IMR-90 (cell line): ENCODE data around the gene SNX22. TPM values are rescaled to one million over a fixed set of nuclear protein-coding genes. Genes with fewer than 3 reads are reported as not detected.

ENCODE experiments used
- ATAC-seq: fragments of 200-7000 bp; cut with Tn5 transposase; 2 replicates; pipeline ENCODE4 v1.9.1; 2020; ENCODE audit warnings: low read depth, mild to moderate bottlenecking, moderate library complexity
- BruUV-seq: library from RNA; stranded (reverse); fragments of 400-500 nt; replicated peaks from 2 replicates; lab custom pipeline; 2021; lab: Mats Ljungman, UMichigan
- CTCF ChIA-PET: fragments of 300-600 bp; formaldehyde crosslinking; extraction: SDS; loops from one replicate; lab custom pipeline; 2021; ENCODE audit warnings: antibody characterized with exemption; lab: Yijun Ruan, JAX
- POLR2A ChIA-PET: fragments of 300-600 bp; sonication (Branson Sonifier 250); formaldehyde crosslinking; loops from one replicate; lab custom pipeline; 2022; ENCODE audit warnings: antibody characterized with exemption; ENCODE audit not compliant: unreplicated experiment; lab: Charles Lee
- DNase-seq: peaks from one replicate; pipeline ENCODE4 v3.0.0; 2013
- H2AFZ ChIP-seq: replicated peaks from 2 replicates; pipeline ENCODE3; 2013; ENCODE audit warnings: low read length, mild to moderate bottlenecking; ENCODE audit not compliant: poor library complexity
- H2AK5ac ChIP-seq: 2 replicates; pipeline ENCODE4 v1.6.1; 2013; ENCODE audit warnings: low read depth, low read length, inconsistent platforms
- H2AK9ac ChIP-seq: replicated peaks from 2 replicates; pipeline ENCODE3; 2013; ENCODE audit warnings: mild to moderate bottlenecking, low read depth, low read length, moderate library complexity; ENCODE audit not compliant: poor library complexity
- H2BK120ac ChIP-seq: 2 replicates; pipeline ENCODE4 v1.6.1; 2013; ENCODE audit warnings: low read depth, low read length, inconsistent platforms
- H2BK15ac ChIP-seq: 3 replicates; pipeline ENCODE4 v1.6.1; 2013; ENCODE audit warnings: low read depth, low read length, inconsistent platforms
- H2BK20ac ChIP-seq: 2 replicates; pipeline ENCODE4 v1.6.1; 2013; ENCODE audit warnings: low read depth, mild to moderate bottlenecking, inconsistent platforms, low read length, moderate library complexity
- H2BK5ac ChIP-seq: 2 replicates; pipeline ENCODE4 v1.6.1; 2013; ENCODE audit warnings: mild to moderate bottlenecking, low read depth, low read length, inconsistent platforms; ENCODE audit not compliant: poor library complexity, severe bottlenecking
- H3K14ac ChIP-seq: replicated peaks from 2 replicates; pipeline ENCODE4 v1.6.1; 2013; ENCODE audit warnings: low read depth, low read length, inconsistent platforms
- H3K18ac ChIP-seq: 2 replicates; pipeline ENCODE4 v1.6.1; 2013; ENCODE audit warnings: low read depth, low read length, control low read depth
- H3K23ac ChIP-seq: 2 replicates; pipeline ENCODE4 v1.6.1; 2013; ENCODE audit warnings: low read depth, low read length, inconsistent platforms
- H3K27ac ChIP-seq: 2 replicates; pipeline ENCODE4 v1.5.1; 2013; ENCODE audit warnings: mild to moderate bottlenecking, control low read depth, low read length; ENCODE audit not compliant: insufficient read depth
- H3K27me3 ChIP-seq: 2 replicates; pipeline ENCODE4 v1.6.1; 2013; ENCODE audit warnings: low read length; ENCODE audit not compliant: control insufficient read depth, insufficient read depth
- H3K36me3 ChIP-seq: 2 replicates; pipeline ENCODE4 v1.6.1; 2013; ENCODE audit warnings: low read length, mixed read lengths; ENCODE audit not compliant: control insufficient read depth, insufficient read depth
- H3K4ac ChIP-seq: 2 replicates; pipeline ENCODE4 v1.6.1; 2013; ENCODE audit warnings: low read depth, low read length, inconsistent platforms
- H3K4me1 ChIP-seq: 2 replicates; pipeline ENCODE4 v1.6.1; 2013; ENCODE audit warnings: low read length, mixed read lengths; ENCODE audit not compliant: control insufficient read depth, insufficient read depth
- H3K4me2 ChIP-seq: 2 replicates; pipeline ENCODE4 v1.6.1; 2013; ENCODE audit warnings: low read depth, mild to moderate bottlenecking, control low read depth, low read length, moderate library complexity
- H3K4me3 ChIP-seq: 2 replicates; pipeline ENCODE4 v1.5.1; 2013; ENCODE audit warnings: low read depth, mild to moderate bottlenecking, control low read depth, low read length, moderate library complexity; ENCODE audit not compliant: insufficient read depth
- H3K56ac ChIP-seq: 2 replicates; pipeline ENCODE4 v1.6.1; 2013; ENCODE audit warnings: low read length, inconsistent platforms; ENCODE audit not compliant: insufficient read depth; ENCODE audit errors: extremely low read depth
- H3K79me1 ChIP-seq, 2 experiments: 2 replicates each; pipeline ENCODE4 v1.6.1; 2013; ENCODE audit warnings: low read length in 2 of 2, inconsistent platforms in 1 of 2, low read depth in 1 of 2
- H3K9ac ChIP-seq: 2 replicates; pipeline ENCODE4 v1.6.1; 2013; ENCODE audit warnings: low read depth, low read length, control low read depth
- H3K9me1 ChIP-seq: 2 replicates; pipeline ENCODE4 v1.6.1; 2013; ENCODE audit warnings: low read length, inconsistent platforms; ENCODE audit not compliant: insufficient read depth
- H3K9me3 ChIP-seq: 2 replicates; pipeline ENCODE4 v1.6.1; 2013; ENCODE audit warnings: low read length; ENCODE audit not compliant: control insufficient read depth, insufficient read depth
- H4K20me1 ChIP-seq: 2 replicates; pipeline ENCODE4 v1.6.1; 2013; ENCODE audit warnings: low read length, inconsistent platforms; ENCODE audit not compliant: insufficient read depth
- H4K5ac ChIP-seq: 2 replicates; pipeline ENCODE4 v1.6.1; 2013; ENCODE audit warnings: mild to moderate bottlenecking, low read depth, low read length, control low read depth
- H4K8ac ChIP-seq, 2 experiments: 2 replicates each; pipeline ENCODE4 v1.6.1; 2013; ENCODE audit warnings: low read depth in 2 of 2, low read length in 2 of 2, control low read depth in 1 of 2, inconsistent platforms in 1 of 2
- H4K91ac ChIP-seq: 2 replicates; pipeline ENCODE4 v1.6.1; 2013; ENCODE audit warnings: low read depth, low read length, inconsistent platforms; ENCODE audit not compliant: insufficient read depth
- BHLHE40 ChIP-seq: fragments of 150-350 bp; IDR thresholded peaks from 2 replicates; pipeline ENCODE4 v1.6.1; 2016; ENCODE audit warnings: mild to moderate bottlenecking, low read depth, low read length
- CHD1 ChIP-seq: IDR thresholded peaks from 2 replicates; pipeline ENCODE4 v1.6.1; 2012; ENCODE audit warnings: low read depth, low read length, improper control_type of control experiment
- FOS ChIP-seq: fragments of 150-350 bp; IDR thresholded peaks from 2 replicates; pipeline ENCODE4 v1.6.1; 2016; ENCODE audit warnings: low read depth, low read length
- MAFK ChIP-seq: IDR thresholded peaks from 2 replicates; pipeline ENCODE4 v1.6.1; 2012; ENCODE audit warnings: low read depth, low read length, improper control_type of control experiment
- MAZ ChIP-seq: IDR thresholded peaks from 2 replicates; pipeline ENCODE4 v1.6.1; 2012; ENCODE audit warnings: low read depth, mild to moderate bottlenecking, low read length, improper control_type of control experiment, moderate library complexity, borderline replicate concordance
- POLR2A ChIP-seq: IDR thresholded peaks from 2 replicates; pipeline ENCODE4 v1.6.1; 2012; ENCODE audit warnings: mild to moderate bottlenecking, low read depth, low read length
- RAD21 ChIP-seq: IDR thresholded peaks from 2 replicates; pipeline ENCODE4 v1.6.1; 2012; ENCODE audit warnings: low read length, improper control_type of control experiment
- RFX5 ChIP-seq: IDR thresholded peaks from 2 replicates; pipeline ENCODE4 v1.8.0; 2012; ENCODE audit warnings: low read depth, mild to moderate bottlenecking, low read length, moderate library complexity
- SMC3 ChIP-seq: fragments of 150-350 bp; IDR thresholded peaks from 2 replicates; pipeline ENCODE4 v1.6.1; 2016; ENCODE audit warnings: low read depth, mild to moderate bottlenecking, antibody characterized with exemption, low read length, moderate library complexity
- WGBS, 2 experiments: methylation state at CpG; one replicate each; pipeline versions ENCODE4 v1.1.5 to v1.1.7; 2013; ENCODE audit warnings: missing lambda C conversion rate in 2 of 2; ENCODE audit not compliant: insufficient read length in 1 of 2; ENCODE audit errors: extremely low coverage in 2 of 2; 5-methylcytosine and 5-hydroxymethylcytosine counted together
- dilution Hi-C: fragments of 300-500 bp; cut with HindIII; formaldehyde crosslinking; loops from one replicate; pipeline ENCODE4 v1.14.3; 2018; ENCODE audit warnings: low sequenced_read_pairs; ENCODE audit not compliant: unreplicated experiment
- in situ Hi-C: fragments of 300-500 bp; cut with MboI; formaldehyde crosslinking; loops from 3 replicates; pipeline ENCODE4 v1.14.3; 2019; ENCODE audit warnings: low sequenced_read_pairs, inconsistent platforms, mixed read lengths
- intact Hi-C: fragments of 100-400 bp; cut with micrococcal nuclease; formaldehyde crosslinking; loops from 2 replicates; pipeline ENCODE4 v1.10.0; 2022
- polyA plus RNA-seq, 3 experiments: library from polyadenylated mRNA; depleted of rRNA; stranded (reverse); fragments of >200 nt; gene quantifications; 2 replicates each; pipeline ENCODE4 v1.2.3, GENCODE V29; 2012; ENCODE audit warnings: low replicate concordance in 1 of 3
- total RNA-seq: library from RNA; depleted of rRNA; stranded (reverse); fragments of >200 nt; gene quantifications from 2 replicates; pipeline ENCODE4 v1.2.3, GENCODE V29; 2012
- TF ChIP-seq, protein P1 (sequence below): fragments of 150-350 bp; IDR thresholded peaks from 2 replicates; pipeline ENCODE4 v1.6.1; 2017; ENCODE audit warnings: mild to moderate bottlenecking, antibody characterized with exemption, low read length, low read depth
- TF ChIP-seq, protein P2 (sequence below): conservative IDR thresholded peaks from 2 replicates; pipeline ENCODE4 v1.5.1; 2012; ENCODE audit warnings: mild to moderate bottlenecking, low read depth, low read length, improper control_type of control experiment

The SNX22 gene
- total and polyA plus RNA-seq, 2 of the 4 experiments (the other 2 are of a cell fraction), result 0.12 to 0.18 TPM

DNA sequence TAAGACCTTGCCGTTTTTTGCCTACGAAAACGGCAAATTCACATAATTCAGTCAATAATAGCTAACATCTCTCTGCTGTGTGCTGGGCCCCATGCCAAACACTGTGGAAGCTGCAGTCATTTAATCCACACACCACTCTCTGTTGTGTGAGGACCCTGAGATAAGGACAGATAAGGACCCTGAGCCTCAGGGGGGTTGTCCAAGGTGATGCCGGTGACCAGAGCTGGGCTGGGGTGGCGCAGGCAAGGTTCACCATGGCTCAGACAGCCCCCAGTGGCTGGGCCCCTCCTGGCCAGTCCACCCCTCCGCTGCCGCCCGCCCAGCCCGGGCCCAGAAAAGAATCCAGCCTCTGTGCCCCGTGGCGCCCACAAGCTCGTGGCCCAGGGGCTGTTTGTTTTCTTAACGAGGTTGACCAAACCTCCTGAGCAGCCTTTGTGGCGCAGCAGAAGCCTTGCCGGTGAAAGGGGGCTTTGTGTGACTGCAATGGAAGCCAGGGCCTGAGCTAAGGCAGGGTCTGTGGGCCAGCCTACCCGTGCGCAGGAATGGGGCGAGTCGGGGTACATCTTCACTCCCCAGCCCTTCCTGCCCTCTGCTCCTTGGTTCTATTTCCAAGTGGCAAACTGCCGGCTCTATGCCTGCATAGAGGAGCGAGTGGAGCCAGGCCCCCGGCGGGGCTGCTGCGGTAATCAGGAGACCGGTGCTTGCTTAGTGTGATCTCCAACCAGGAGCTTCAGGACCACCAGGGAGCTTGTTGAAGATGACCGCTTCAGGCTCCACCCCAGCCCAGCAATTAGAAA is 4.4 kb upstream of the SNX22 start:
- BruUV-seq, result no TSS peak
- Histone ChIP-seq H3K56ac (no peak overlapping the region), H2BK15ac (no peak overlapping the region), H3K27me3 (peaks cover 5% of the 10 kb centered on the region; the same call in 1 of the 2 replicates), H3K27ac (no peak overlapping the region), H4K91ac (no peak overlapping the region), H3K36me3 (peaks cover 12% of the 10 kb centered on the region), H3K9me3 (no peaks in the 10 kb centered on the region), H3K4ac (no peak overlapping the region), H3K4me1 (peaks cover 2% of the 10 kb centered on the region; the same call in 1 of the 2 replicates), H2BK5ac (no peak overlapping the region), H2AK9ac (no peak overlapping the region), H3K9me1 (peaks cover 6% of the 10 kb centered on the region; the same call in 1 of the 2 replicates), H2BK20ac (no peak overlapping the region), H3K4me3 (no peak overlapping the region), H3K79me1 (no peaks in the 10 kb centered on the region), H3K18ac (no peak overlapping the region), H4K5ac (no peak overlapping the region), H3K23ac (no peak overlapping the region), H2BK120ac (no peak overlapping the region), H4K20me1 (no peaks in the 10 kb centered on the region), H3K9ac (no peak overlapping the region), H3K4me2 (no peak overlapping the region), H3K14ac (0 out of 2 replicates have a peak overlapping the region, but pooled peaks have one; percentile 23), H2AFZ (no peak overlapping the region), H2AK5ac (no peak overlapping the region), H4K8ac (no peak overlapping the region)
- ChIA-PET POLR2A (no interaction called here), CTCF (no interaction called here)
- DNase-seq (peak; percentile 49), ATAC-seq (peak; percentile 5; the same call in 1 of the 2 replicates)
- intact Hi-C loops (loop anchor here (5.0 kb wide), 1 partner anchor 35 kb away; no protein-coding TSS in a partner anchor), in situ Hi-C loops (no loop called here), dilution Hi-C loops (no loop called here)
- WGBS, 2 experiments, result 69% methylated on average over 8 of the region's 26 CpGs; no CpG with 5 or more reads in 1 of the 2 experiments
- TF ChIP-seq, protein P1, sequence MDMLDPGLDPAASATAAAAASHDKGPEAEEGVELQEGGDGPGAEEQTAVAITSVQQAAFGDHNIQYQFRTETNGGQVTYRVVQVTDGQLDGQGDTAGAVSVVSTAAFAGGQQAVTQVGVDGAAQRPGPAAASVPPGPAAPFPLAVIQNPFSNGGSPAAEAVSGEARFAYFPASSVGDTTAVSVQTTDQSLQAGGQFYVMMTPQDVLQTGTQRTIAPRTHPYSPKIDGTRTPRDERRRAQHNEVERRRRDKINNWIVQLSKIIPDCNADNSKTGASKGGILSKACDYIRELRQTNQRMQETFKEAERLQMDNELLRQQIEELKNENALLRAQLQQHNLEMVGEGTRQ, result no peak
- TF ChIP-seq RFX5 (no peak), POLR2A (no peak), SMC3 (no peak), BHLHE40 (no peak), MAZ (no peak), CHD1 (no peak), MAFK (no peak), FOS (no peak), RAD21 (no peak)
- TF ChIP-seq, protein P2, sequence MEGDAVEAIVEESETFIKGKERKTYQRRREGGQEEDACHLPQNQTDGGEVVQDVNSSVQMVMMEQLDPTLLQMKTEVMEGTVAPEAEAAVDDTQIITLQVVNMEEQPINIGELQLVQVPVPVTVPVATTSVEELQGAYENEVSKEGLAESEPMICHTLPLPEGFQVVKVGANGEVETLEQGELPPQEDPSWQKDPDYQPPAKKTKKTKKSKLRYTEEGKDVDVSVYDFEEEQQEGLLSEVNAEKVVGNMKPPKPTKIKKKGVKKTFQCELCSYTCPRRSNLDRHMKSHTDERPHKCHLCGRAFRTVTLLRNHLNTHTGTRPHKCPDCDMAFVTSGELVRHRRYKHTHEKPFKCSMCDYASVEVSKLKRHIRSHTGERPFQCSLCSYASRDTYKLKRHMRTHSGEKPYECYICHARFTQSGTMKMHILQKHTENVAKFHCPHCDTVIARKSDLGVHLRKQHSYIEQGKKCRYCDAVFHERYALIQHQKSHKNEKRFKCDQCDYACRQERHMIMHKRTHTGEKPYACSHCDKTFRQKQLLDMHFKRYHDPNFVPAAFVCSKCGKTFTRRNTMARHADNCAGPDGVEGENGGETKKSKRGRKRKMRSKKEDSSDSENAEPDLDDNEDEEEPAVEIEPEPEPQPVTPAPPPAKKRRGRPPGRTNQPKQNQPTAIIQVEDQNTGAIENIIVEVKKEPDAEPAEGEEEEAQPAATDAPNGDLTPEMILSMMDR, result no peak
